ENCODE results near the gene MBTD1. TPM values are rescaled to one million over a fixed set of nuclear protein-coding genes. Genes with fewer than 3 reads are reported as not detected.

Gene MBTD1
- total RNA-seq, 1 donor from 2014 or later: 15.2 TPM

DNA sequence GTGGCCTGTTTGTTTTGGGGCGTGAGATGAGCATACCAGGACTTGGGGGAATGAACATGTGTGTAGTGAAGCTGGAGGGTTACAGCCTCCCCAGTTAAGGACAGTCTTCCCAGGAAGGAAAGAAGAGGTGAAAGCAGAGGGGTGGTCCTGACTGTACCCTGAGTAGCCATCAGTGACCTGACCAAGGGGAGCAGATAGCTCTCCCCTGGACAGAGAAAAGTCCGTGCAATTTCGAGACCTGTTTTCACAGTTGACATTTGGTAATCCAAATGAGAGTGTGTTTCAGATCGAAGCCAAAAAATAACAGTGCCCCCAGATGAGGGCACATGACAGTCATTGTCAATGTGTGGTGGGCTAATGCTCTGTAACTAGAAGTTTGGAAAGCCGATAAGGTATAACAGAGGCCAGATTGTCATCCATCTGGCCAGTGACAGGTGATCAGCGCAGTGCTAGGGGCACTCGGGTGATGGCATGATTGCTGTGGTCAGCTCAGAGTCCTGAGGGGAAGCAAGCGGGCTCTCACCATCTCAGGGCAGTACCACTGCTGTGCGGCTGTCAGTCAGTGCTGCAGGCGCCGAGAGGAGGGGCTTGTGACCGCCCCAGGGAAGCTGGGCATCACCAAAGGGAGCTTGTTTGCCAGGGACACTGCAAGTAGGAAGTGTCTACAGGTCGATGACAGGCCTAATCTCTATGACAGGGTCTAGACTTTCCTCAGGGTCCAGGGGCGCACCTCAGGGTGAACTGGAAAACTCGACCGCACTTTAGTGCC, 94.8 kb downstream of the MBTD1 start:
- ATAC-seq (peak in 1 of 2 donors; percentile 0), DNase-seq (no peak)
- intact Hi-C loops (cut with DNase I): no loop called here
- Histone ChIP-seq H3K27me3 (ENCODE audit: low read depth) (no peaks in the 10 kb centered on the region), H3K4me1 (peaks cover 16% of the 10 kb centered on the region), H3K9me3 (no peaks in the 10 kb centered on the region), H3K36me3 (peaks cover 45% of the 10 kb centered on the region), H3K4me3 (peak overlapping the region; percentile 88), H3K27ac (peak overlapping the region; percentile 94)
- TF ChIP-seq, protein P1, sequence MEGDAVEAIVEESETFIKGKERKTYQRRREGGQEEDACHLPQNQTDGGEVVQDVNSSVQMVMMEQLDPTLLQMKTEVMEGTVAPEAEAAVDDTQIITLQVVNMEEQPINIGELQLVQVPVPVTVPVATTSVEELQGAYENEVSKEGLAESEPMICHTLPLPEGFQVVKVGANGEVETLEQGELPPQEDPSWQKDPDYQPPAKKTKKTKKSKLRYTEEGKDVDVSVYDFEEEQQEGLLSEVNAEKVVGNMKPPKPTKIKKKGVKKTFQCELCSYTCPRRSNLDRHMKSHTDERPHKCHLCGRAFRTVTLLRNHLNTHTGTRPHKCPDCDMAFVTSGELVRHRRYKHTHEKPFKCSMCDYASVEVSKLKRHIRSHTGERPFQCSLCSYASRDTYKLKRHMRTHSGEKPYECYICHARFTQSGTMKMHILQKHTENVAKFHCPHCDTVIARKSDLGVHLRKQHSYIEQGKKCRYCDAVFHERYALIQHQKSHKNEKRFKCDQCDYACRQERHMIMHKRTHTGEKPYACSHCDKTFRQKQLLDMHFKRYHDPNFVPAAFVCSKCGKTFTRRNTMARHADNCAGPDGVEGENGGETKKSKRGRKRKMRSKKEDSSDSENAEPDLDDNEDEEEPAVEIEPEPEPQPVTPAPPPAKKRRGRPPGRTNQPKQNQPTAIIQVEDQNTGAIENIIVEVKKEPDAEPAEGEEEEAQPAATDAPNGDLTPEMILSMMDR (IDR thresholded peaks at IDR 0.05): no peak

DNA sequence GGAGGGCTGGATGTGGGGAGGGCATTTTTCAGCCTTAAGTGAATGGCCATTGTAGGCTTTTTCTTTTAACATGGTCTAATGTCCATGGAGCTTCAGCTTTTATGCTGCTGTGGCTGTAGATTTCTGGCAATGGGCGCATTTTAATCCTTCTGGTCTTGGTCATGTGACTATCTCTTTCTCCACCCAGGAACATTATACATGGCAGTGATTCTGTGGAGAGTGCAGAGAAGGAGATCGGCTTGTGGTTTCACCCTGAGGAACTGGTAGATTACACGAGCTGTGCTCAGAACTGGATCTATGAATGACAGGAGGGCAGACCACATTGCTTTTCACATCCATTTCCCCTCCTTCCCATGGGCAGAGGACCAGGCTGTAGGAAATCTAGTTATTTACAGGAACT, 98.3 kb downstream of the MBTD1 start:
- no peak overlapping the region for H3K4me3 ChIP-seq
- TF ChIP-seq, protein P1 (IDR thresholded peaks at IDR 0.05): no peak
- peaks cover 7% of the 10 kb centered on the region for H3K4me1 ChIP-seq
- no peaks in the 10 kb centered on the region for H3K27me3 ChIP-seq (ENCODE audit: low read depth)
- DNase-seq (no peak), ATAC-seq (no peak)
- peaks cover 37% of the 10 kb centered on the region for H3K36me3 ChIP-seq
- no peak overlapping the region for H3K27ac ChIP-seq
- H3K9me3 ChIP-seq: no peaks in the 10 kb centered on the region
- intact Hi-C loops (cut with DNase I): no loop called here

DNA sequence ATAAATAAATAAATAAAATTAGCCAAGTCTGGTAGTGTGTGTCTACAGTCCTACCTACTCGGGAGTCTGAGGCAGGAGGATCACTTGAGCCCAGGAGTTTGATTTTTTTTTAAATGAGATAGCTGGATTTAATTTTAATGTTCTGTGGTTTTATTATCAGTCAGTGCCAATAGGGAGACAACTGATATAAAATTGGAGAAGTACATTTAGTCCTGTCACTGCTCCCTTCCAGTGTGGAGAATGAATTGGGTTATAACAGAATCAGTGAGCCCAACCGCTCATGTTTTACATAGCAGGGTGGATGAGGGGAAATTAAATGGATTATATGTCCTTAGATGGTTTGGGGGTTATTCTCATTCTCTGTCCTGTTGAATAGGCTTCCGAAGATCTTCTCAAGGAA, 100.2 kb downstream of the MBTD1 start:
- intact Hi-C loops (cut with DNase I): no loop called here
- Histone ChIP-seq H3K27ac (no peak overlapping the region), H3K4me1 (peaks cover 4% of the 10 kb centered on the region), H3K27me3 (ENCODE audit: low read depth) (no peaks in the 10 kb centered on the region), H3K4me3 (no peak overlapping the region), H3K36me3 (peaks cover 37% of the 10 kb centered on the region), H3K9me3 (no peaks in the 10 kb centered on the region)
- no peak for ATAC-seq
- TF ChIP-seq, protein P1 (IDR thresholded peaks at IDR 0.05): no peak
- DNase-seq: no peak

DNA sequence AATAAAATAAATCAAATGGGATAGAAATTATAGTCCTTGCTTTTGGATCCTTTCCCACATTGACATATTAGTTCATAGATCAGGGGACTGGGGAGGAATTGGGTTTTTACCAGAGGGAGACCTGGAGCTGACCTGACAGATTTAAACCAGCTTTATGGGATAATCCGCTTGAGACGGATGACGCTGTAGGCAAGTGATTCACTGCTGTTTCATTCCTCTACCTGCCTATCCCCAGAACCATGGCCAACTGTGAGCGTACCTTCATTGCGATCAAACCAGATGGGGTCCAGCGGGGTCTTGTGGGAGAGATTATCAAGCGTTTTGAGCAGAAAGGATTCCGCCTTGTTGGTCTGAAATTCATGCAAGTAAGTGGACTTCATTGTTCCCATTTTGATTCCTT, 104.4 kb downstream of the MBTD1 start:
- TF ChIP-seq, protein P1 (IDR thresholded peaks at IDR 0.05): no peak
- H3K36me3 ChIP-seq: peaks cover 15% of the 10 kb centered on the region
- no peak for DNase-seq
- H3K4me3 ChIP-seq: no peak overlapping the region
- peaks cover 20% of the 10 kb centered on the region for H3K4me1 ChIP-seq
- no peak overlapping the region for H3K27ac ChIP-seq
- no peaks in the 10 kb centered on the region for H3K9me3 ChIP-seq
- H3K27me3 ChIP-seq (ENCODE audit: low read depth): no peaks in the 10 kb centered on the region
- no peak for ATAC-seq
- intact Hi-C loops (cut with DNase I): no loop called here

DNA sequence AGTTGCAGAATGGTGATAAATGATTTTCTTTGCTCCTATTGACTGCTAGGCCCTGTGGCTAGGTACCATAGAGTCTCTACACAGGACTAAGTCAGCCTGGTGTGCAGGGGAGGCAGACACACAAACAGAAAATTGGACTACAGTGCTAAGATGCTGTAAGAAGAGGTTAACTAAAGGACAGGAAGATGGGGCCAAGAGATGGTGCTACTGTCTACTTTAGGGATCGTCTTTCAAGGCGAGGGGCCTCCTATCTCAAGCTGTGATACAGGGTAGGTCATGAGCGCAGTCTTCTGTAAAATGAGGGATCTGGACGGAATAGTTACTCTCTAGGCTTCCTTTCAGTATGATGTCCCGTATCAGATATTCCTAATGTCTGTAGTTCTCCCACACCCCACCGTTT, 105.7 kb downstream of the MBTD1 start:
- Histone ChIP-seq H3K36me3 (peaks cover 14% of the 10 kb centered on the region), H3K27ac (peak overlapping the region; percentile 81), H3K4me3 (peak overlapping the region; percentile 67), H3K9me3 (no peaks in the 10 kb centered on the region), H3K4me1 (peaks cover 20% of the 10 kb centered on the region), H3K27me3 (ENCODE audit: low read depth) (no peaks in the 10 kb centered on the region)
- DNase-seq (no peak), ATAC-seq (no peak)
- intact Hi-C loops (cut with DNase I): loop anchor here (5.0 kb wide), 1 partner anchor 152 kb away; no protein-coding TSS in a partner anchor
- TF ChIP-seq, protein P1 (IDR thresholded peaks at IDR 0.05): no peak

Measured in lower lobe of right lung (tissue), 2 donors.